Embryonic facial prominence (tissue), 1 donor: ENCODE results near the gene STK4.

Source experiments
- DNase-seq: peaks from one replicate; pipeline ENCODE4 v3.0.0-alpha.2; 2016; ENCODE audit errors: extremely low spot score

The STK4 gene

GRCh38 chr20:45028424-45029136 lies 62.3 kb downstream of the STK4 start:
- DNase-seq: no peak

DNA sequence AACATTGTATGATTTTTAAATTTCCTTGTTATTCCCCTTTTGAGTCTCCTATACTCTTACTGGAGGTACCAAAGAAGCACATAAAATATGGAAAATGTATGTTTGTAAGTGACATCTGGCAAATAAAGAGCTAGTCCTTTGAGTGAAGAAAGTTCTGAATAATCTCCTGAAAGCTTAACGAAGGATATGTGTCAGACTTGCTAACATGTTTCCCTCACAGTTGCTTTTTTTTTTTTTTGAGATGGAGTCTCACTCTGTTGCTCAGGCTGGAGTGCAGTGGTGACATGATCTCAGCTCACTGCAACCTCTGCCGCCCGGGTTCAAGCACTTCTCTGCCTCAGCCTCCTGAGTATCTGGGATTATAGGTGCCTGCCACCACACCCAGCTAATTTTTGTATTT lies 63.6 kb downstream of the STK4 start:
- DNase-seq: no peak

DNA sequence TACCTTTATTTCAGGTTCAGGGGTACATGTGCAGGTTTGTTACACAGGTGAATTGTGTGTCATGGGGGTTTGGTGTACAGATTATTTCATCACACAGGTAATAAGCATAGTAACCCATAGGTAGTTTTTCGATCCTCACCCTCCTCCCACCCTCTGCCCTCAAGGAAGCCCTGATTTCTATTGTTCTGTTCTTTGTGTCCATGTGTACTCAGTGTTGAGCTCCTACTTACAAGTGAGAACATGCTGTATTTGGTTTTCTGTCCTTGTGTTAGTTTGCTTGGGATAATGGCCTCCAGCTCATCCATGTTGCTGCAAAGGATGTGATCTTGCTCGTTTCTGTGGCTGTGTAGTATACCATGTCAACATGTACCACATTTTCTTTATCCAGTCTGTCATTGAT lies 66.0 kb downstream of the STK4 start:
- DNase-seq: no peak

DNA sequence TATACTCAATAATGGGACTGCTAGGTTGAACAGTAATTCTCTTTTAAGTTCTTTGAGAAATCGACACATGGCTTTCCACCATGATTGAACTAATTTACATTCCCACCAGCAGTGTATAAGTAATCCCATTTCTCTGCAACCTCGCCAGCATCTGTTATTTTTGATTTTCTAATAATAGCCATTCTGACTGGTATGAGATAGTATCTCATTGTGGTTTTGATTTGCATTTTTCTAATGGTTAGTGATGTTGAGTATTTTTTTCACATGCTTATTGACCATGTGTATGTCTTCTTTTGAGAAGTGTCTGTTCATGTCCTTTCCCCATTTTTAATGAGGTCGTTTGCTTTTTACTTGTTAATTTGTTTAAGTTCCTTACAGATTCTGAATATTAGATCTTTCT lies 66.5 kb downstream of the STK4 start:
- DNase-seq: no peak

GRCh38 chr20:45034436-45034835 lies 68.1 kb downstream of the STK4 start:
- no peak for DNase-seq

DNA sequence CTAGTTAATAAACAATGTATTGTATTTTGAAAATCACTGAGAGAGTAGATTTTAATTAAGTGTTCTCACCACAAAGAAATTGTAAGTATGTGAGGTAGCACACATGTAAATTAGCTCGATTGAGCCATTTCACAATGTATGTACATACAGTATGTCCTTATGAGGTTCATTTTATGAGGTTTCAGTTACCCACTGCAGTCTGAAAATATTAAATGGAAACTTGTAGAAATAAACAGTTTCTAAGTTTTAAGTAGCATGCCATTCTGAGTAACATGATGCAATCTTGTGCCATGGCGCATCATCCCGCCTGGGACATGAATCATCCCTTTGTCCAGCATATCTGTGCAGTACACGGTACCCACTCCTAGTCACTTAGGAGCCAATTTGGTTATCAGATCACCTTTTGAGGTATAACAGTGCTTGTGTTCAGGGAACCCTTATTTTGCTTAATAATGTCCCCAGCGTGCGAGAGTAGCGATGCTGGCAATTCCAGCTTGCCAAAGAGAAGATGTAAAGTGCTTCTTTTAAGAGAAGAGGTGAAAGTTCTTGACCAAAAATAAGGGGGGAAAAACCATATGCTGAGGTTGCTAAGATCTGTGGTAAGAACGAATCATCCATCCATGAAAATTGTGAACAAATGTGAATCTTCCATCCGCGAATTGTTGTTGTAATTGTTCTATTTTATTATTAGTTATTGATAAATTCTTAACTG lies 69.9 kb downstream of the STK4 start:
- no peak for DNase-seq

- no peak for DNase-seq
Measured at GRCh38 chr20:45037050-45037449, 70.7 kb downstream of the STK4 start.

GRCh38 chr20:45037635-45038034 lies 71.3 kb downstream of the STK4 start:
- DNase-seq: no peak

GRCh38 chr20:45038745-45039474 lies 72.6 kb downstream of the STK4 start:
- no peak for DNase-seq

- no peak for DNase-seq
Measured at GRCh38 chr20:45039475-45039820, 73.1 kb downstream of the STK4 start.

- DNase-seq: no peak
Measured at GRCh38 chr20:45041464-45042337, 75.4 kb downstream of the STK4 start.

- no peak for DNase-seq
Measured at GRCh38 chr20:45042978-45043377, 76.7 kb downstream of the STK4 start.

- DNase-seq: peak; percentile 64
Measured at GRCh38 chr20:45044084-45044573, 77.8 kb downstream of the STK4 start.

- no peak for DNase-seq
Measured at GRCh38 chr20:45044601-45045000, 78.3 kb downstream of the STK4 start.

- no peak for DNase-seq
Measured at GRCh38 chr20:45047581-45048119, 81.3 kb downstream of the STK4 start.

GRCh38 chr20:45049438-45049837 lies 83.1 kb downstream of the STK4 start:
- DNase-seq: no peak

- DNase-seq: no peak
Measured at GRCh38 chr20:45049904-45050471, 83.7 kb downstream of the STK4 start.

DNA sequence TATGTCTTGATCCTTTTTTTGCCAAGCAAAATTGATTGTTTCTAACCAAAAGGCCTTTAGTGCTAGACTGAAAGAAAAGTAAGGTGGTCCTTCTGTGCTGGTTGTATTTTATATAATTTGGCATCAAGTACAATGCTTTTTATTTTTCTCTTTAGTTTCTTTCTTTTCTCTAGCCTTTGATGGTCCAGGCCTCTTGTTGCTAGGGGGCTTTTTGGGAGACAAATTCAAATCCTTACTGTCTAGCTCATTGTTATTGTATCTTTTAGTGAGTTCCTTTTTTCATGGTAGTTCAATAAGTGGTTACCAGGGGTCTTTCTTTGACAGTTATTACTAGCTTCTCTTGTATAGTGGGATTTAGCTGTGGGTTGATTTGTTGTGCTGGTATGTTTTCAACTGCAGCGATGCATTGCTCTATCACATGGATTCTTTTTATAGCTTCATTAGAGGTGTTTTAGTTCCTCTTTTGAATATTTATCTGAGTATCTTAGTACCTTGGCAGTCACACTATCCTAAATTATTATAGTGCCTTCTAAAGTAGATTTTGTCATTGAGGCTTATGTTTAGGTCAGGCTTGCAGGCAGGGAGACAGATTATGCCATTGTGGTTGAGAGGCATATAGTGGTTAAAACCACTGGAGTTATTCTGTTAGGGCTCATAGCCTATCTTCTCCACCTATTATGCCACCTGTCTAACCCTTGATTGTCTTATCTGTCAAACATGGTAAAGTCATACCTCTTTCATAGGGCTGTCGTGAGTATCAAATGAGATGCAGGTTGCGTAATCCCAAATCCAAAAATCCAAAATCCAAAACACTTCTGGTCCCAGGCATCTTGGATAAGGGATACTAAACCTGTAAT lies 85.1 kb downstream of the STK4 start:
- no peak for DNase-seq

GRCh38 chr20:45052698-45053429 lies 86.6 kb downstream of the STK4 start:
- DNase-seq: peak; percentile 67
